ENCODE results near the gene RRAGC.
"Not testable (repeated sequence)": the region's sequence is repeated elsewhere in the genome, so short reads cannot be mapped to it uniquely, and the experiment has no call there.

The RRAGC gene

DNA sequence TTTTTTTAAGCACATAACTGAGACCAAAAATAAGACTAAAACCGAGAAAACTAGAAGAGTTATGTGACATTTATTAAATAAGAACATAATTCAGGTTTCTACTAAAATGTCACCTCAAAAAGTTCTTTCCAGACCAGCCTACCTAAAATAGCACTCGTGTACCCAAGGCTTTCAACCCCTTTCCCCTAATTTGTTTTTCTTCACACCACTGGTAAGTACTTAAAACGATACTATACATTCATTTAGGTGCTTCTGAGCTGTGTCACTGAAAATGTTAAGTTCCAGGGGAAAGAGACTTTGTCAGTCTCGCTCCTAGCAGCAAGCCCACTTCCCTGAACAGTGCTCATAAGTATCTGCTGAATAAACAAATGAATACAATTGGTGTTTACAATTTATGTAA lies 6.8 kb downstream of the RRAGC start:
- FAIRE-seq: no peak

DNA sequence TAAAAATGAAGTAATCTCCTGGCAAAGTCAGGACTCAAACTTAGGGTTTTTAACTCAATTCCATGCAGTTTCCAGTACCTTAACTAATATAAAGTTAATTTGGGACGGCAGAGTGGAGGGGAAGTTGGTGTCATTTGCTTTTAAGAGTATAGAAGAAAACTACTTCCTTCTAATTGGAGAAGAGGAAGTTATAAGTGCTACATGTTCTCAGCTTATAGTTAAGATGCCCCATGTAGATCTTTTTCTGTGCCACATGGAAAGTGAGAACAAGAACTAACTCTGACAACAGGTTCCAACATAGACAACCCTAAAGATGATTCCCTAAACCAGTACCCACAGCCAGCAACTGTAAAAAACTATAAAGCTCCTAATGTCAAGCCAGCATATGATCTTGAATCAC lies 11.5 kb downstream of the RRAGC start:
- FAIRE-seq: no peak

GRCh38 chr1:38846210-38846609 lies 13.4 kb downstream of the RRAGC start:
- FAIRE-seq: no peak

GRCh38 chr1:38845088-38845487 lies 14.5 kb downstream of the RRAGC start:
- FAIRE-seq: not testable (repeated sequence)

GRCh38 chr1:38840281-38840680 lies 19.3 kb downstream of the RRAGC start:
- FAIRE-seq: no peak

- no peak for FAIRE-seq
Measured at GRCh38 chr1:38839363-38839762, 20.2 kb downstream of the RRAGC start.

DNA sequence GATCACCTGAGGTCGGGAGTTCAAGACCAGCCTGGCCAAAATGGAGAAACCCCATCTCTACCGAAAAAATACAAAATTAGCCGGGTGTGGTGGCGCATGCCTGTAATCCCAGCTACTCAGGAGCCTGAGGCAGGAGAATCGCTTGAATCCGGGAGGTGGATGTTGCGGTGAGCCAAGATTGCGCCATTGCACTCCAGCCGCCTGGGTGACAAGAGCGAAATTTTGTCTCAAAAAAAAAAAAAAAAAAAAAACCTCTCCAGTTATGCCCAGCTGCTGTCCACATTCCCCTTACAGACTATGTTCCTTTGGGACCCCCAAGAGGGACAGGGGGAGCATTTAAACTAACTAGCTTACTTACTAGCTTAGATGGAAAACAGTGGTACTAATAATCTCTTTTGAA lies 23.3 kb downstream of the RRAGC start:
- not testable (repeated sequence) for FAIRE-seq

GRCh38 chr1:38834937-38835827 lies 24.4 kb downstream of the RRAGC start:
- peak; percentile 95 for FAIRE-seq

DNA sequence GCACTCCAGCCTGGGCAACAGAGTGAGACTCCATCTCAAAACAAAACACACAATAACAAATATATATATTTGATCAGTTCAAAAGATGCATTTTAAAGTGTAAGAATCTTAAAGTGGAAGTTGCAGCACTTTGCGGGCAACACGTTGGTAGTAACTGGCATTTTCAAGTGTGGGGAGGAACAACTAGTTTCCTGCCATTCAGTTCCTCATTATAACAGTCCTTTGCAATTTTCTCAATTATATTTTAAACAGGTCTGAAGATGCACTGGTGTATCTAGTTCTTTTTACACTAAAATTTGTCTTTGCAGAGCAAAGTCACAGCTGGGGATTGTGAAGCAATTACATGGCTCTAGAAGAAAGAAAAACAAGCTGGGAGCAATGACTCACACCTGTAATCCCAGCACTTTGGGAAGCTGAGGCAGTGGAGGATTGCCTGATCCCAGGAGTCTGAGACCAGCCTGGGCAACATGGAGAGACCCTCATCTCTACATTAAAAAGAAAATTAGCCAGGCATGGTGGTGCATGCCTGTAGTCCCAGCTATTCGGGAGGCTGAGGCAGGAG lies 25.3 kb downstream of the RRAGC start:
- FAIRE-seq: no peak

DNA sequence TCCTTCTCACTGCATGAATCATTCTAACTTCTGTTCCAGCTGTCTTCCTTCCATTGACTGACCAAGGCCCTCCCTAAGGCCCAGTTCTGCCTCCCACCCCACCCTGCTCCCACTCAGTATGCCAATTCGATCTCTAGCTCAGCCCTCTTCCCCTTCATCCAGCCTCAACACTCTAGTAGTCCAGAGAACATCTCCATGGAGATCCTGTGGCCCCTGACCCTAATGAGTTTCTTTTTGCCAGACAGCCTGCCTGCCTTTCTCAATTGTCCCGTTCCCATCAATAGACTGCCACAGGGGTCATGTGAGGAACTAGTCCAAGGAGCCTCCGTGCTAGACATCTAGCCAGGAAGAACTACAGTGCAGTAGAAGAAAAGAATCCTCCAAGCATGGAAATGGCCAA lies 26.4 kb downstream of the RRAGC start:
- no peak for FAIRE-seq

DNA sequence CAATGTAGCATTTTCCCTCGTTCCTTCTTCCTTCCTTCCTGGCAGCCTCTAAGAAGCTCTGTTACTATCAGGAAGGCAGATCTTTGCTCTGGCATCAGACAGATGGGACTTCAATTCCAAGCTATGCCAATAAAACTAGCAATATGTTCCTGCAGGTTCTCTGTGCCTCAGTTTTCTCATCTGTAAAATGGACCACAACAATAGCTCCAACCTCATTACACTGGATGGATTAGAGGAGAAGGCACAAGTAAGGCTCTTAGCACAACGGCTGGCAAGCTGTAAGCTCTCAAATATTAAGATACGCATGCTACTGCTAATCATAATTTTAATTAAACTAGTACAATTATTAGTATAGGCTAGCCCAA lies 27.2 kb downstream of the RRAGC start:
- no peak for FAIRE-seq

DNA sequence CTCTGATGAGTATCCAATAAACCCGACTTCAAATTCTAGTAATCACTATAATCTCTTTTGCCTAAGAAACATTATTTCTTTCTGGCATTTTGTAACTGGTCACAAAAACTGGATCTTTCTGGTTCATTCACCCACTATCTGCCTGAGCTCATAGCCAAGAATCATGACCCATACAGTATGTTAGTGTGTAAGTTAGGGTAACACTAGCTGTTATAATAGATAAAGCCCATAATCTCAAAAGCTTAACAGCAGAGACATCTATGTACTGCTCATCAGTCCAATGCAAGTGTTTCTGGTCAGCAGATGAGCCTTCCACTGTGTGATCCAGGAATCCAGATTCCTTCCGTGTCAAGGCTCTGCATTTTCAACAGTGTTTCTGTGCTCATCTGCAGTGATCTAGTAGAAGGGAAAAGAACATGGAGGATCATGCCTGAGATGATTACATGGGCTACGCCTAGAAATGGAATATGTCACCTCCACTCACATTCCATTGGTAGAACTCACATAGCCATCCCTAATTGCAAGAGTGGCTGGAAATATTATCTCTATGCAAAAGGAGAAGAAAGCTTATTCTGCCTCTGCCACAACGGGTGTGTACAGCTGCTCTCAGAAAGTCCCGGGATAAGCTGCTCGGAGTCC lies 27.7 kb downstream of the RRAGC start:
- FAIRE-seq: no peak

GRCh38 chr1:38829368-38829767 lies 30.2 kb downstream of the RRAGC start:
- no peak for FAIRE-seq

DNA sequence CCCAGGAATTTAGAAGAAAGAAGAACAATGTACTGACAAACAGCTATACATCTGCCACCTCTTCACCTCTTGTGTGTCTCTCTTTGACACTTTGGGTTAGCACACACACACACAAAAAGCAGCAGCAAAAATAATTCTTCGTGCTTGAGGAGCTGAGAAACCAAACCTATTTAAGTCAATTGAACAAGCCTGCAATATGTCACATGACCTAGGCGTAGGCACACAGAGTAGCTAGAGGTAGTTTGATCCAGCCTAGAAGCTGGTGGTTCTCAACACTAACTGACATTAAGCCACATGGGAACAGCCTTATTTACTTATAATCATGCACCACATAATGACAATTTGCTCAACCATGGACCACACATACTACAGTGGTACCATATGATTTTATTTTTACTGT lies 32.3 kb downstream of the RRAGC start:
- no peak for FAIRE-seq

DNA sequence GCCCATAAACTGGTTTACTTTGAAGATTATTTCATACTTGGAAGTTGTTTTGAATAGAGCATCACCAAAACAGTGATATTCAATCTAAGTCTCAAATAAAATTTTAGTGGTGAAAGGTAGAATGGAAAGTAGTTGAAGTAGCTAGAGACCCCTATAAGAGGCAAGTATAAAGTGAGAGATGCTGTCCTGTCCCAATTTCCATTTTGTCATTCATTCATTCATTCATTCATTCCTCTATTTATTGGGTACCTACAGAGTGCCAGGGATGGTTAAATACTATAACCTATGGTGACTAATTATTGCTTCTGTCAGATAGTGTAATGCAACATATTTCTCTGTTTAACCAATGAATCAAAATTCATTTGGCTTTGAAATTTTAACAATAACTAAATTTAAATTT lies 32.7 kb downstream of the RRAGC start:
- no peak for FAIRE-seq

- no peak for FAIRE-seq
Measured at GRCh38 chr1:38826262-38826661, 33.3 kb downstream of the RRAGC start.

DNA sequence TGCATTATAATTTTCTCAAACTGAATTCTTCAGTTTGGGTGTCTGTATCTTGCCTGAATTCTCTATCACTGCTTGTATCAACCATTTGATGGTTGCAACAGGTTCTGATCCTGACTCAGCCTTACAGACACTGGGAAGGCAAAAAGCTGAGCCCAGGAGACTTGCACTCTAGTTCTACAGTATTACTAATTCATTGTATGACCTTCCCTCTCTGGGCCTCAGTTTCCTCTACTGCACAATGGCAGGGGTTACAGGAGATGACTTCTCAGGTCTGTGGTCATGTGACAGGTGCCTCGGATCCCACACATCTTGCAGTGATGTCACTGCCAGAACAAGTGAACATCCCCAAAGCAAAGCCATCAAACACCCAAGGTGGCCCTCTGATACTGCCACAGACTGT lies 38.7 kb downstream of the RRAGC start:
- FAIRE-seq: no peak

GRCh38 chr1:38819516-38819915 lies 40.1 kb downstream of the RRAGC start:
- FAIRE-seq: no peak

DNA sequence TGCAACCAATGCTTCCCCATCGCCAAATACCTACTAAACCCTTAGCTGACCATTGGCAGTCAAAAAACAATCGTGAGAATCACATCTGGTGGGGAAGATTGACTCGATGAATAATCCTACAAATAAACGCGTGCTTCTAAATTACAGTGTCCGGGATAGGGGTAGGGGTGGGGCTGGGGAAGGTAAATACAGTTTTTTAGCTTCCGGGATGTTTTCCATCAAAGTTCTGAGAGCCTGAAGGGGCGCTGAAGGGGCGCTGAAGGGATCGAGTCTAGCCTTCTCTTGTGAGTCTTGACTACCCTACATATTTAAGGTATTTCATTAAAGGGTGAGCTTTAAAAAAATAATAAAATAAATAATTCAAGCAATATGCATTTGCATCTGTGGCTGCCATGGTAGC lies 40.5 kb downstream of the RRAGC start:
- no peak for FAIRE-seq

DNA sequence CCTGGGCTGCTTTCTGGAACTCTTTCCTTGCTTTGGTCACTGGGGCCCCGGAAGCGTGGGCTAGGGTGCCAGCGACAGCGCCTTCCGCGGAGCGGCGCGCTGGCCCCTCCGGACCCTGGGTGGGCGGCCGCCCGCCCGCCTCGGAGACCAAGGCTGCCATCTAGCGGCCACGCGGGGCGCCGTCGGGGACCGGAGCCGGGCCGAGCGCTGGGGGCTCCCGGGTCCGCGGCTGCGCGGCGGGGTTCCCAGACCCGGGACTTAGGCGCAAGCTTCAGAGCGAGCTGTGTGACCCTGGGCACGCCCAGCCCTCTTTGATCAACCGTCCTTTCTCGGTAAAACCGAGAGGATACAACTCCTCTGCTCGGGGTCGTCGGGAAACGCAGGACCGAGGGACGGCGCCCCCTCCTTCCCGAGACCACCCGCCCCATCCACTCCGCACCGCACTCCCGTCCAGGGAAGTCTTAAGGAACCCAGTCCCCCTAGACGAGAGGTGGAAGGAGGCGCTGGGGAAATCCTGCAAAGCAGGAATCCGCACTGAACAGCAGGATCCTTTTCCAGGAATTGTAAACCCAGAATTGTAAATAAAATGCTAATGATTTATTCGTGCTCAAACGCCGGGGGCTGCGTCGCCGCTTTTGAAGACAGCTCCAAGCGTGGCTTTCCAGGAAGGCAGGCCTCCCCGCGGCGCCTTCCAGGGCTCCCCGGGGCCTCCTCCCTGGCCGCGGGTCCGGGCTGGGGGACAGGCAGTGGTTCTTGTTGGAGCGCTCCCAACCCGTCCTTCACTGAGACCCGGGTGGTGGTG lies 41.2 kb downstream of the RRAGC start:
- FAIRE-seq: no peak

DNA sequence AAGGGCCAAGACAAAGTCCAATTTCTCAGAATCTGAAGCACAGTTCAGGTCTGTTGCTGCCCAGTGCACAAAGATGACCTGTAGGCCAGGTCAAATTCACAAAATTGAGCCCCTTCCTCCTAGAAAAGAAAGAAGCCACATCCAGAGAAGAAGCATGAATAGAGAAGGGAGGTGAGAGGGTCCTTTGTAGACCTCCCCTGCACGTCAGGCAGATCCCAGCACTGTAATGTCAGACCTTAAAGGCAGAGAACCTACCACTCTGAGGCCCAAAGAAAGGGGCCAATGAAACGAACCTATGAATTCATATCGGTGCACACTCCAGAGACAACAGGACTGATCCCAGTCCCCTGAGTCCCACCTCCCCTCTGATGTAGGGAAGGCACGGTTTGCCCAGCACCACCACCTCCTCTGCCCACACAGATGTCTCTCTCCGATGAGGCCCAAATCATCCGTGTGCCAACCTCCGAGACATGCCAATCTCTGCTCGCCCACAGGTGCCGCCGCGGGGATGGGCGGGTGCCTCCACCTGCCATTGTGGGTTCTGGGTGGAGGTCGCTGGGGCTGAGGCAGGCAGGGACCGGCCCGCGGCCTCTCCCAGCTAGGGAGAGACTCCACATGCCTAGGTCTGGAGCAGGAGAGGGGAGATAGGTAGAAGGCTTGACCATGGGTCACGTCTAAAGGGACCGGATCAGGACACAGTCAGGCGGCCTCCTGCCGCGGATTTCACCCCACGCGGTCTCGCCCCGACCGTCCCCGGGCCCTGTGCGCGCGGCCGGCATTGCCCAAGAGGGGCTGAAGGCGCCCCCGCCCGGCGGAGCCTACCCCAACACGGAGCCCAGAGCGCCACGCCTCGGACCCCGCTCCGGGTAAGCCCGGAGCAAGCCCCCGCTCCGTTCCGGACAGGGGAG lies 42.1 kb downstream of the RRAGC start:
- no peak for FAIRE-seq

GRCh38 chr1:38815903-38816627 lies 43.5 kb downstream of the RRAGC start:
- FAIRE-seq: no peak
